Stimulated activated CD8-positive, alpha-beta memory T cell treated with anti-CD3 and anti-CD28 coated beads, Interleukin-15, amount 100 ng/mL, for 4 hours (primary cell): ENCODE measurements around the gene STOM.
"Not testable (repeated sequence)": the region's sequence is repeated elsewhere in the genome, so short reads cannot be mapped to it uniquely, and the experiment has no call there.

Experiments
- DNase-seq, 2 donors: peaks; one replicate each; pipeline ENCODE4 v3.0.0-alpha.2; 2020; ENCODE audit warnings: low read depth in 2 of 2

STOM gene, protein sequence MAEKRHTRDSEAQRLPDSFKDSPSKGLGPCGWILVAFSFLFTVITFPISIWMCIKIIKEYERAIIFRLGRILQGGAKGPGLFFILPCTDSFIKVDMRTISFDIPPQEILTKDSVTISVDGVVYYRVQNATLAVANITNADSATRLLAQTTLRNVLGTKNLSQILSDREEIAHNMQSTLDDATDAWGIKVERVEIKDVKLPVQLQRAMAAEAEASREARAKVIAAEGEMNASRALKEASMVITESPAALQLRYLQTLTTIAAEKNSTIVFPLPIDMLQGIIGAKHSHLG

DNA sequence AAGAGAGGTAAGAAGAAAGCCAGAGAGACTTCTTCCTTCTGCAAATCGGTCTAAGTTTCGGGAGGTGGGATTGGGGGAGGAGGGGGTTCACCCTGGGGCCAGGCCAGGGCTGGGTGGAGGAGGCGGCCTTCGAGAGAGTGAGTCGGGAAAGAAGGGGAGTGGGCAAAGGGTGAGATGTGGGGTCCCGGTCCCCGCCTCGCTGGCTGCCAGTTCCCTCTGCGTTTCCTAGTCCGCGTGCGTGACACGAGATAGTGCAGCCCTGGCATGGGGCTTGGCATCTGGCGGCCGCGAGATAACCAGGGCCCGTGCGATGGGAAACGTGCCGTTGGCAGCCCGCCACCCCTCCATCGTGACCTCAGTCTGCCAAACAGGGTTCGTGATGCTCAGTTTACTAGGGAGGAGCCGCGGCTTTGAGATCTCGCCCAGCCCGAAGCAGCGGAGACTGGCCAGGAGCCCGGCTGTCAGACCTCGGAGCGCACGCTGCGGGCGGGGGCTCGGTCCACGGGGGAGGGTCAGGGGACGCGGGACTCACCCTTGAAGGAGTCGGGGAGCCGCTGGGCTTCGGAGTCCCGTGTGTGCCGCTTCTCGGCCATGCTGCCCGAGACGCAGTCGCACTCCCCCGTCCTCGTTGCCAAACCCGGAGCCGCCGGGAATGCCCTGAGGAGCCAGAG lies at the start of gene STOM:
TSS of gene STOM (minus strand) at position 656 of the 671 bp plus-strand sequence. CDS start at position 593, 63 bp downstream.
- peak in 1 of 2 donors; percentile 33 for DNase-seq

DNA sequence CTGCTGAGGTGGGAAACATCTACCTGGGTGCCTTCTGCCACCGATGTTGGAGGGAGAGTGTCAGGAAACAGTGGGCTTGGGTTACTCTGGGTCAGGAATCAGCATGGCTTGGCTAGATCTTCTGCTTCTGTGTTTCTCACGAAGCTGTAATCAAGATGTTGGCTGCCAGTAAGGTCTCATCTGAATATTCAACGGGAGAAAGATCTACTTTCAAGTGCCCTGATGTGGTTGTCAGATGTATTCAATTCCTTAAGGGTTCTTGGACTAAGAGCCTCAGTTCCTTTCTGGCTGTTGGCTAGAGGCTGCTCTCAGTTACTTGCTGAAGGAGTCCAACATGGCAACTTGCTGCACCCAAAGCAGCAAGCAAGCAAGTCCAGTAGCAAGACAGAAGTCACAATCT lies 41.9 kb upstream of the STOM start:
- no peak for DNase-seq

DNA sequence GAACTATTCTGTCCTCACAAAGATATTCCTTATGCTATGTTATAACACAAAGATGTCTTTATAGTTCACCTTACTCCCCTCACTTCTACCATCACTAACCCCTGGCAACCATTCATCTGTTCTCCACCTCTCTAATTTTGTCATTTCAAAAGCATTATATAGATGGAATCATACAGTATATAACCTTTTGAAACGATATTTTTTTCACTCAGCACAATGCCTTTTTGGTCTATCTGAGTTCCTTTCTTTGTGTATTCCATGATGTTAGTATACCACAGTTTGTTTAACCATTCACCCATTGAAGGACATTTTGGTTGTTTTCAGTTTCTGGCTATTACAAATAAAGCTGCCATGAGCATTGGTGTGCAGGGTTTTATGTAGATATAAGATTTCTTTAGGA lies 35.8 kb upstream of the STOM start:
- DNase-seq: no peak

DNA sequence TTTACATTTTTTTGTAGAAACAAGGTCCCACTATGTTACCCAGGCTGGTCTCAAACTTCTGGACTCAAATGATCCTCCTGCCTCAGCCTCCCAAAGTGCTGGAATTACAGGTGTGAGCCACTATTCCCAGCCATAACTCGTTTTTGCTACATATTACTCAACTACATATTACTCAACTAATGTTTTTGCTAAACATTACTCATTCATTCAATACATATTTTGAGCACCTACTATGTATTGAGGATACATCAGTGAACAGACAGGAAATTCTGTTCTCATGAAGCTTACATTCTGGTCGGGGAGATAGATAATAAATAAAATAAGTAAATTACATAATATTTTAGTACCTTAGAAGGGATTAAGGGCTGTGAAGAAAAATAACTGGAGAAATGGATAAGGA lies 34.9 kb upstream of the STOM start:
- DNase-seq: no peak

DNA sequence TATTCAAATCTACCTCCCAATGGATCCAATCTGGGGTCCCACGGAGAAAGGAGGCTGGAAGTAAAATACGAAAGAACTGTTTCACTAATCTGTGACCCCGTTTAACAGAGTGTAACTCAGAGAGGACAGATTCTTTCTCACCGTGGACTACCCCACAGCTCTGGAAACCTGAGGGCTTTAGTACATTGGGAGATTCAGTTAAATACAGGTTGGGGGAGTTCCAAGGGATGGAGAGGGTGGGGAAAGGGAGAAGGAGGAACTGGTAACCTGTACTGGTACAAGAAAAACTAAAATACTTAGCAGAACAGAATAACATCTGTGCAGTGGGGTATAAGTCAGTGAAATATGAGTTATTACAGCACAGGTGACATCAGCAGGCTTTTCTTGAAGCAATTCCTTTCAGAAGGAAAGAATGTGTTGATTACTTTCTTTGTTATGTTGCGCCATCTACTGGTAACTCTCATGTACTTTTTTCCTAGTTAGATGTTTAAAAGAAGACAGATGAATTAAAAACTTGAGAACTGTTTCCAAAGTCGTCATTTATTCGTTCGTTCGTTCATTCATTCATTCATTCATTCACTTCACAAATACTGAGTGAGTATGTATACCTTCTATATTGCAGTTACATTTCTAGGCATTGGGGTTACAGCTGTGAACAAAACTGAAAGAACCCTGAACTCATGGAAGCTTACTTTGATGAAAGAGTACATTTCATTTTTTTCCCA lies 30.0 kb upstream of the STOM start:
- no peak for DNase-seq

DNA sequence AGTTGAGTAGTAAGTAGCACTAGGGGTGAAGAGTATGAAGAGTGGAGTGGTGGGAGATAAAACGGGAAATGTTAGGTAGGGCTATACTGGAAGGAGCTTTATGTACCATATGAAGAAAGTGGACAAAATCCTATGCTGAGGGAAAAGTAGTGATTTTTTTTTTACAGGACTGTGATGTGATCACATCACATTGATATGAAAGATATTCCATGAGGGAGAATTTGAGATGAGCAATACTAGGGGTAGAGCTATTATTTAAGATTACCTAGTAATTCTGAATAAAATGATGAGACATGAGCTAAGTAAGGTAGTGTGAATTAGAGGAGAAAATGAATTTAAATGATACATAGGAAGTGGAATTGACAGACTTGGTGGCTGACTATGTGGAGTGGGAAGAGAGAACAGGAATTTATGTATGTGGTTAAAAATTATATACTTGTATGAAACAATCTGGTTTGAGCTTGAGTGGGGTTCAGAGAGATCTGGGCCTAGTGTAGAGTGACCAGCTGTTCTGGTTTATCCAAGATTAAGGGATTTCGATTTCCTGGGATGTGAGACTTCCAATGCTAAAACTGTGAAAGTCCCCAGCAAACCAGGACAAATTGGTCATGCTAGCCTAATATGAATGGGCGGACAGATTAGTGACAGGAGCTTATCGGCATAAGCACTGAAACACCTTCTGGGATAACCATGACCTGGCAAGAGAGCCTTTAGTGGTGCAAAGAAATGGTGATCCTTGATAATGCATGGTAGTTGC lies 29.3 kb upstream of the STOM start:
- no peak for DNase-seq

DNA sequence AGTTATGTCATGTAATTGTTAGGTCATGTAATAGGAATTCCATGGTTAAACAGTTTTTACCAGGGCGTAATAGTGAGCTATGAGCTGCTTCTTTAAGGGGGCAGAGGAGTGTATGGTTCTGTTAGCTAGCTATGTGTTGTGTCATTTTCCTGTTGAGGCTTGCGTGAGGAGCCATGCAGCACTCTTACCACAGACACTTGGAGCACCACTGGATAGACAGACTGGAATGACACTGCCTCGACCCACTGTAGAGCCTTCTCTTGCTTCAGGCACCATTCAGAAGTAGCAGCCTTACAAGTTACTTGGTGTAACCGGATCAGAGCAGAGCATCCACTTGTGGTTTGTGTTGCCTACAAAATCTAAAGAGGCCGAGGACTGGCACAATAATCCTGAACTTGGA lies 28.3 kb upstream of the STOM start:
- no peak for DNase-seq

DNA sequence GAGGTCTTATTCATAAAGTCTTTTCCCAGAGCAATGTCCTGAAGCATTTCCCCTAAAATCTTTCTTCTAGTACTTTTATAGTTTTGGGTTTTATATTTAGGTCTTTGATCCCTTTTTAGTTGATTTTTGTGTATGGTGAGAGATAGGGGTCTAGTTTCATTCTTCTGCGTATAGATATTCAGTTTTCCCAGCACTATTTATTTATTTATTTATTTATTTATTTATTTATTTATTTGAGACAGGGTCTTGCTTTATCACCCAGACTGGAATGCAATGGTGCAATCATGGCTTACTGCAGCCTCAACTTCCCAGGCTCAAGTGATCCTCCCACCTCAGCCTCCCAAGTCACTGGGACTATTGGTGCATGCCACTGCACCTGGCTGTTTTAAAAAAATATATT lies 27.2 kb upstream of the STOM start:
- DNase-seq: not testable (repeated sequence)

DNA sequence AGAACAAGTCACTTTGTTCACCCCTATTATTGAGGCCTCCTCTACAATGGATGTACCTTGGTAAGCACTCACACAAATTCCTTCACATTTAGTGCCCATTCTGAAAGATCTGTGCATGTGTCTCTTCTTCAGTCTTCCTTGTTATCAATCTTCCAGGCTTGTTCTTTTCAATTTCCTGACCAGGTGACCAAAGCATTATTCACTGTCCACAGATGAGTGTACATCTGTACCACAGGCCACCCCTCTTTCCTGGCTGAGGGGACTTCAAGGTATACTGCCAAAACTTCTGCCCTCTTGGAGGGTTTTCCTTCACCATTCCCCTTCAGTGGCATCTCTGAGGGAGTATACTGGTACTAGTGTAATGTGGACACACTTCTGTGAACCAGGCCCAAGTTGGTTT lies 25.5 kb upstream of the STOM start:
- no peak for DNase-seq

DNA sequence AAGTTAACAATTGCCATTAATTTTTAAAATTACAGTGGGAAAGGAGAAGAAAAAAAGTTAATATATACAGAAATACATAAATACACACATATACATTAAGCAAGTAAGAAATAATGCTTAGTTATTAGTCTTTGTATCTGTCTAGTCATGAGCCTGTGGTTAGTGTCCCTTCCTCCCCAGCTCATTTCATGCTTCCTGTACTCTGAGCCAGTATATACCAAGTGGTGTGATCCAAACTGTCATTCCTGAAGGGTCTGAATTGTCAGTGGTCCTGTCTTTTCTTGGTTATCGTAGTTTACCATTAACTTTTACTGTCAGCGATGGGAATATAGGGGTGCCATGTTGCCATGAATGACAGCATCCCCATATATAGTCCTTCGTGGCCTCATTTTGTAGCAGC lies 24.2 kb upstream of the STOM start:
- no peak for DNase-seq

DNA sequence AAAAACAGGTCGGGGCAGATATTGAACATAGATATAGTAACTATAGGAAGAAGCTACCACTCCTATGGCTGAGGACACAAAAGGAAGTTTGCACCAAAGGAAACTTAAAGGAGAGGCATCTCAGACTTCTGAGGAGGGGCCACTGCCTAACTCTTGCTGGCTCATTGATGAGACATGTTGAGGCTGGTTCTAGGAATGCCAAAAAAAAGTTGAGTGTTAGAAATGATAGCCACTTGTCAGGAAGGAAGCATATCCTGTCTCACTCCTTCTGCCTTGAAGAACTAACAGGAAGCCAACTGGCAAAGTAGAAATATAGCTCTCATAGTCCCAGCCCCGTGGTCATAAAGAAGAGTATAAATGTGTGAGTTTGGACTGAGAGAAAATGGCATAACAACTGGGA lies 23.3 kb upstream of the STOM start:
- DNase-seq: no peak

DNA sequence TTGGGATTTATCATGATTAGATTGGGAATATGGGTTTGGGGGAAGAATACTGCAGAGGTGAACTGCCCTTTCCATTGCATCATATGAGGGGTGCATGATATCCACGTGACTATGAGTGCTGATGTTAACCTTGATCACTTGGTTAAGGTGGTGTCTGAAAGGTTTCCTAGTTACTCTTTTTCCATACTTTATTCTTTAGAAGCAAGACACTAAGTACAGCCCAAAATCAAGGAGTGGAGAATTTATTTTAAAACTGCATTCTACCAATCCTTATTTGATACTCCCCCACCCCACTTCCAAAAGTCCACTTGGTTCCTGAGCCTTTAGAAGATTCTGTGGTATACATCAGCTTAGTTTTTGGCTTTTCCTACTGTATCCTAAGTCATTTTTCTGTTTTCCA lies 20.3 kb upstream of the STOM start:
- no peak for DNase-seq

DNA sequence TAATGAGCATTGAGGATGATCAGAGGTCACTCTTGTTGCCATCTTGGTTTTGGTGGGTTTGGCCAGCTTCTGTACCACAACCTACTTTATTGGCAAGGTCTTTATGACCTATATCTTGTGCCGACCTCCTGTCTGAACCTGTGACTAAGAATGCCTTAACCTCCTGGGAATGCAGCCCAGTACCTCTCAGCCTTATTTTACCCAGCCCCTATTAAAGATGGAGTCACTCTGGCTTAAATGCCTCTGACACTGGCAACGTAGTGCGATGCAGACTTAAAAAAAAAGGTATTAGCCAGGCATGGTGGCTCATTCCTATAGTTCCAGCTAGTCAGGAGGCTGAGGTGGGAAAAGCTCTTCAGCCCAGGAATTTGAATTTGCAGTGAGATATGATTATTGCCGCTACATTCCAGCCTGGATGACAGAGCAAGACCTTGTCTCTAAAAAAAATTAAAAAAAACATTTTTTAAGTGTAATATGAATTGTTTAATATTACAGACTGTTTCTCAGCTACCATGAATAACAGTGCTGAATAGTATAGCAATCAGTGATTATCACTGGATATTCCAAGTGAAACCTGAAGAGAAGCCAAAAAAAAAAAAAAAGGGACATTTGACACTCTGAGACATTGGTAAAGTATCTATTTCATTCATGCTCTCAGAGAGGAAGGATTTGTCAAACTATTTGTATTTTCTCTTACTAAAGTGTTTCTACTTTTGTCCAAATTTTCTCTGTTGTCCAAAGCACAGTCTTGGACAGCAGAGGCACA lies 18.3 kb upstream of the STOM start:
- DNase-seq: no peak

DNA sequence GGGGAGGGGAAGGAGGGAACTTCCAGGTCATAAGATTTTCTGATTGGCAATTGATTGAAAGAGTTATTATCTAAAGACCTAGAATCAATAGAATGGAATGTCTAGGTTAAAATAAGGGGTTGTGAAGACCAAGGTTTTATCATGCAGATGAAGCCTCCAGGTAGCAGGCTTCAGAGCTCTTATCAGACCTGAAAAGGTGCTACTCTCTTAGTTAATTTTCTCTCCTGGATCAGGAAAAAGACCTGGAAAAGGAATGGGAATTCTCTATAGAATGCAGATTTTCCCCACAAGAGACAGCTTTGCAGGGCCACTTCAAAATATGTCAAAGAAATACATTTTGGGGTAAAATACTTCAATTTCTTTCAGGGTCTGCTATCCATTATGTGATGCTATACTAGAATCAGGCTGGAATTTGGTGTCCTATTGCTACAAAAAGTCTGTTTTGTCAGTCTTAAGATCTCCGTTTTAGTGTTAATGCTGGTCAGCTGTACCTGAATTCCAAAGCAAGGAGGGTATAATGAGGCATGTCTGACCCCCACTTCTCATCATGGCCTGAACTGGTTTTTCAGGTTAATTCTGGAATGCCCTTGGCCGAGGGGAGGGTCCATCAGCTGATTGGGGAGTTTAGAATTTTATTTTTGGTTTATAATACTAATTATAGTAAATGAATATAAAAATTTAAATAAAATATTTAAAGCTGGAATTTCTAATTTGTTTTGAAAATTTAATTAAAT lies 16.6 kb upstream of the STOM start:
- DNase-seq: no peak

DNA sequence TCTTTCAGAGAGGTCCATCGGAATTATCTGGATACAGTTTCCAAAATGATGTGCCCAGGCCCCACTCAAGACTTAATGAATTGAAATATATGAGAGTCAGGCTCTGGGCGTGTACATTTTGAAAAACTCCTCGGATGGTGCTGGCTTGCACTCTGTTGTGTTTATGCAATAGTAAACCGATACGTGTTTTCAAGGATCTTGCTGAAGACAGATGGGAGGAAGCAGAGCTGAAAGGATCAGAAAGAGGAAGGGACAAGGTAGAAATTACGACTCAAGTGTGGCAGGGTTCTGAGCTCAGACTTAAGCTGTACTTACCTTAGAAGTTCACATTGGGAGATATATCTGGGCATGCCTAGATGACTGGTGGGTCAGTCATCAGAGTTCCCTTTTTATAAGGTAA lies 13.7 kb upstream of the STOM start:
- no peak for DNase-seq

DNA sequence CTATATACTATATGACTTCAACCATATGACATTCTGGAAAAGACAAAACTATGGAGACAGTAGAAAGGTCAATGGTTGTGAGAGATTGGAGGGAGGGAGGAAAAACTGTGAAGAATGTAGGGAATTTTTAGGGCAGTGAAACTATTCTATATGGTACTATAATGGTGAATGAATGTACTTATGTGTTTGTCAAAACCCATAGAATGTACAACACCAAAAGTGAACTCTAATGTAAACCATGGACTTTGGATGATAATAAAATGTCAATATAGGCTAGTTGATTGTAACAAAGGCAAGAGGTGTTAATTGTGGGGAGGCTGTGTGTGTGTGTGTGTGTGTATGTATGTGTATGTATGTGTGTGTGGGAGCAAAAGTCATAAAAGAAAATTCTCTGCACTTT lies 10.8 kb upstream of the STOM start:
- no peak for DNase-seq

DNA sequence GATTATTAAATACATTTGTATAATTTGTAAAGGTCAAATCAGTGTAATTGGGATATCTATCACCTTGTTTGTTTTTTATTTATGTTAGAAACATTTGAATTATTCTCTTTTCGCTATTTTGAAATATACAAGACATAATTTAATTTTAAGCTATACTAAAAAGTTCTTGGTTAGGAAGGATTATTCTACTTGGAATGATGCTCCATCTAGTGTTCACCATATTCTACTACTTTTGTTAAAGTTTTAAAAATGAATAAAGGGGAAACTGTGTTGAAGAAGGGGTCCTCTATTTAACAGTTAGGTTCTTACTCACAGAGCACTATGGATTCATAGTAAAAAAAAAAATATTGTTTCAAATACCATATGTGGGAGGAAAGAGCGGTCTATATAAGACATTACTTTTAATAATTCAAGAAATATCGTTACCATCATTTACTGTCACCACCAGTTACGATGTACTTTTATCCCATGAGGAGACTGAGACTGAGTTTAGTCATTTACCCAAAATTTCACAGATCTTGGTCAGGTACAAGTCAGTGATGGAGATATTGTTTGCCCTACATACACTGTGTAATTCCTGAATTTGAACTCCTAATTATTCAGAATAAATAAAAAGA lies 6.3 kb upstream of the STOM start:
- no peak for DNase-seq

DNA sequence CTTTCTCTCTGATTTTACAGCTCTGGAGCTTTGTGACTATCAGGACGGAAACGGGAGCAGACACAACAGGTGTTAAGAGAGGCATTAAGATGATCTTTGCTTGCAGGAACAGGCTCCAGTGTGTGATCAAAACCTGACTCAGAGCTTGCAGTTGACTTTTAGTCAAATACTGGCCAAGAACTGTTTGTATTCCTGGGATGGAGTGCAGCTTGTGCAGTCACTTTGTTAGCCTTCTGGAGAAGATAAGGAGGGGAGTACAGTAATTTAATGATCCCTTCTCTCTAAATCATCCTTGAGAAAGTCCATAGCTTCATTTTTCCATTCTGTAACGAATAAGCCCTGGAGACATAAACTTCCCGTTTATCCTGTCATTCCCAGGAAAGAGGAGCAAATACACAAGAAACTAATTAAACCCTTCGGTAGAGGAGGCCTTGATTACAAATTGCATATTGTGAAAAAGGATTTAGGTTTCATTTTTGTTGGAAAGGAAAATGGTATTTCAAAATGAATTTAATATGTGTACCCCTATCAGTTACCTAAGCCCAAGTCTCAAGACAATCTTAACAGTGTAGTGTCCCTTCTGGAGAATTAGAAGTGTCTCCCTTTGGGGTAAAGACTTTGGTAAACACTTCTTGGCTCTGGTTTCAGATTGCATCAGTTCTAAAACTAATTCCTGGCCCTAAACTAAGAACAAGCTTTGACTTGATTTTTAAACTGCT lies 3.1 kb upstream of the STOM start:
- no peak for DNase-seq

DNA sequence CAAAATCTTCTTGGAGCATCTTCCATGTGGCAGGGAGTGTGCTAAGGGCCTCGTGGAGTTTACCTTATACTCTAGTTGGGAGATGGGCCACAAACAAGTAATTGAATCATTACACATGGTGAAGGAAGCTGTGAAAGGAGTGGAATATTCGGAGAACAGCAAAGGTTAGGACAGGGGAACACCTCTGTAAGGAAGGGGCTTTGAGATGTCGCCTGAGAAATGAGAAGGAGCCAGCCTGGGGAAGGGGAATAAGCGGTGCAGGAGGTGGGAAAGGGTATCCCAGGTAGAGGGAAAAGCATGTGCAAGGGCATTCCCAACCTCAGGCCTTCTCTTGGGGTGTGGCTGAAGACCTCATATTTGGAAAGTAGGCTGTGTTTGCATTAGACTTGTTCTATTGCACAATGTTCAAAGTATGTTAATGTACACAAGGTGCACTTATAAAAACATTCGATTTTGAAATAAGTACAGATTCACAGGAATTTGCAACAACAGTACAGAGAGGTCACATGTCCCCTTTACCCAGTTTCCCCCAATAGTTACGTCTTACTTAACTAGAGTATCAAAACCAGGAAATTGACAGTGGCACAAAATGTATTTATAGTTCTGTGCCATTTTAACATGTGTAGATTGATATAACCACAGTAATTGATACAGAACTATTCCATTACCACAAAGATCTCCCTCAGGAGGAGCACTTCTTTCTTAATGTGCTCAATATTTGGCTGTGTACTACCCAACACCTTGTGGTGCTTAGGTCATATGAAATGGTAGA lies 2.4 kb upstream of the STOM start:
- no peak for DNase-seq
